Smooth muscle cell (in vitro differentiated cells): ENCODE data around the gene ELK3. TPM values are rescaled to one million over a fixed set of nuclear protein-coding genes. Genes with fewer than 3 reads are reported as not detected.

Experiments
- DNase-seq: peaks from one replicate; lab custom pipeline; 2025; ENCODE audit not compliant: unreplicated experiment; lab: John Stamatoyannopoulos, UW
- H2AFZ ChIP-seq: fragments of 200-600 bp; sonication (generic); 2 replicates; pipeline ENCODE4 v1.6.0; 2016; ENCODE audit warnings: antibody characterized with exemption, low read depth, mild to moderate bottlenecking
- H3F3A ChIP-seq: fragments of 200-600 bp; sonication (generic); 2 replicates; pipeline ENCODE4 v1.6.0; 2017; ENCODE audit warnings: antibody characterized with exemption, low read depth
- H3K27ac ChIP-seq: fragments of 200-600 bp; sonication (generic); 2 replicates; pipeline ENCODE4 v1.5.1; 2016; ENCODE audit warnings: low read depth, mild to moderate bottlenecking
- H3K27me3 ChIP-seq: fragments of 200-600 bp; sonication (generic); 2 replicates; pipeline ENCODE4 v1.6.1; 2016; ENCODE audit warnings: low read depth, mild to moderate bottlenecking
- H3K36me3 ChIP-seq: fragments of 200-600 bp; sonication (generic); 2 replicates; pipeline ENCODE4 v1.5.1; 2016; ENCODE audit warnings: low read depth
- H3K4me1 ChIP-seq: fragments of 200-600 bp; sonication (generic); 2 replicates; pipeline ENCODE4 v1.5.1; 2016; ENCODE audit warnings: low read depth
- H3K4me2 ChIP-seq: fragments of 200-600 bp; sonication (generic); 2 replicates; pipeline ENCODE4 v1.6.0; 2016; ENCODE audit warnings: mild to moderate bottlenecking
- H3K4me3 ChIP-seq: fragments of 200-600 bp; sonication (generic); 2 replicates; pipeline ENCODE4 v1.5.1; 2016; ENCODE audit warnings: mild to moderate bottlenecking
- H3K79me2 ChIP-seq: fragments of 200-600 bp; sonication (generic); 2 replicates; pipeline ENCODE4 v1.6.0; 2016; ENCODE audit warnings: low read depth, mild to moderate bottlenecking
- H3K9ac ChIP-seq: fragments of 200-600 bp; sonication (generic); 2 replicates; pipeline ENCODE4 v1.6.0; 2016; ENCODE audit warnings: low read depth
- H3K9me3 ChIP-seq: fragments of 200-600 bp; sonication (generic); replicated peaks from 2 replicates; pipeline ENCODE4 v1.5.1; 2016; ENCODE audit warnings: low read depth
- H4K20me1 ChIP-seq: fragments of 200-600 bp; sonication (generic); 2 replicates; pipeline ENCODE4 v1.6.0; 2016; ENCODE audit warnings: low read depth
- CTCF ChIP-seq: fragments of 200-600 bp; sonication (generic); IDR thresholded peaks from 2 replicates; pipeline ENCODE4 v1.5.1; 2017; ENCODE audit warnings: borderline replicate concordance, mild to moderate bottlenecking, antibody characterized with exemption; ENCODE audit not compliant: insufficient read depth, poor library complexity, severe bottlenecking
- WGBS: methylation state at CpG from one replicate; pipeline ENCODE4 v1.1.7; 2016; ENCODE audit warnings: low lambda C conversion rate; 5-methylcytosine and 5-hydroxymethylcytosine counted together
- polyA plus RNA-seq: library from polyadenylated mRNA; unstranded; fragments of >200 nt; fragmentation: Nextera tagmentation; extraction: Ambion mirVana; gene quantifications from 2 replicates; pipeline ENCODE4 v1.2.1, GENCODE V29; 2016
- total RNA-seq: library from RNA; depleted of rRNA; stranded (reverse); fragments of >200 nt; gene quantifications from 2 replicates; pipeline ENCODE4 v1.2.3, GENCODE V29; 2014

The ELK3 gene
- total and polyA plus RNA-seq, 2 experiments from 2014 or later, result 43.1 to 44.3 TPM

GRCh38 chr12:96223411-96224218, 29.4 kb downstream of the ELK3 start:
- H3K27me3 ChIP-seq, result no peaks in the 10 kb centered on the region
- no peak overlapping the region for H3K9ac ChIP-seq
- H3K36me3 ChIP-seq, result no peaks in the 10 kb centered on the region
- H4K20me1 ChIP-seq, result peaks cover 83% of the 10 kb centered on the region
- 89% methylated on average over 16 of the region's 16 CpGs for WGBS
- H3K79me2 ChIP-seq, result peaks cover 52% of the 10 kb centered on the region
- no peak overlapping the region for H3K4me2 ChIP-seq
- H3K27ac ChIP-seq, result no peak overlapping the region
- no peaks in the 10 kb centered on the region for H3K9me3 ChIP-seq
- peaks cover 9% of the 10 kb centered on the region for H3F3A ChIP-seq
- no peak overlapping the region for H3K4me3 ChIP-seq
- H2AFZ ChIP-seq, result no peak overlapping the region
- H3K4me1 ChIP-seq, result peaks cover 9% of the 10 kb centered on the region
- TF ChIP-seq CTCF, result no peak
- DNase-seq, result no peak

- H3K27ac ChIP-seq, result peak overlapping the region; percentile 45
- peaks cover 4% of the 10 kb centered on the region for H3F3A ChIP-seq
- peaks cover 89% of the 10 kb centered on the region for H4K20me1 ChIP-seq
- no peak overlapping the region for H3K9ac ChIP-seq
- no peak overlapping the region for H3K4me3 ChIP-seq
- 83% methylated on average over 8 of the region's 8 CpGs for WGBS
- H3K9me3 ChIP-seq, result no peaks in the 10 kb centered on the region
- H3K79me2 ChIP-seq, result peaks cover 52% of the 10 kb centered on the region
- no peak for DNase-seq
- no peak overlapping the region for H3K4me2 ChIP-seq
- H2AFZ ChIP-seq, result no peak overlapping the region
- H3K4me1 ChIP-seq, result peaks cover 8% of the 10 kb centered on the region
- no peak for TF ChIP-seq CTCF
- H3K27me3 ChIP-seq, result no peaks in the 10 kb centered on the region
- H3K36me3 ChIP-seq, result no peaks in the 10 kb centered on the region
Observed at GRCh38 chr12:96224219-96224615, 30.0 kb downstream of the ELK3 start.

- DNase-seq, result no peak
- Histone ChIP-seq H3K4me3 (no peak overlapping the region), H3K4me2 (peak overlapping the region; percentile 31), H4K20me1 (peaks cover 96% of the 10 kb centered on the region), H3K27ac (peak overlapping the region; percentile 45), H3F3A (no peaks in the 10 kb centered on the region), H3K79me2 (peaks cover 61% of the 10 kb centered on the region), H3K36me3 (no peaks in the 10 kb centered on the region), H3K9ac (no peak overlapping the region), H3K9me3 (no peaks in the 10 kb centered on the region), H3K27me3 (no peaks in the 10 kb centered on the region), H2AFZ (no peak overlapping the region), H3K4me1 (peaks cover 4% of the 10 kb centered on the region)
- no peak for TF ChIP-seq CTCF
- WGBS, result 62% methylated on average over 7 of the region's 7 CpGs
Observed at GRCh38 chr12:96225044-96225855, 31.1 kb downstream of the ELK3 start.
